Measurements from ENCODE around the gene UQCC3.

- no peak for TF ChIP-seq POLR2A (IDR thresholded peaks at IDR 0.05)
- TF ChIP-seq, protein P1, sequence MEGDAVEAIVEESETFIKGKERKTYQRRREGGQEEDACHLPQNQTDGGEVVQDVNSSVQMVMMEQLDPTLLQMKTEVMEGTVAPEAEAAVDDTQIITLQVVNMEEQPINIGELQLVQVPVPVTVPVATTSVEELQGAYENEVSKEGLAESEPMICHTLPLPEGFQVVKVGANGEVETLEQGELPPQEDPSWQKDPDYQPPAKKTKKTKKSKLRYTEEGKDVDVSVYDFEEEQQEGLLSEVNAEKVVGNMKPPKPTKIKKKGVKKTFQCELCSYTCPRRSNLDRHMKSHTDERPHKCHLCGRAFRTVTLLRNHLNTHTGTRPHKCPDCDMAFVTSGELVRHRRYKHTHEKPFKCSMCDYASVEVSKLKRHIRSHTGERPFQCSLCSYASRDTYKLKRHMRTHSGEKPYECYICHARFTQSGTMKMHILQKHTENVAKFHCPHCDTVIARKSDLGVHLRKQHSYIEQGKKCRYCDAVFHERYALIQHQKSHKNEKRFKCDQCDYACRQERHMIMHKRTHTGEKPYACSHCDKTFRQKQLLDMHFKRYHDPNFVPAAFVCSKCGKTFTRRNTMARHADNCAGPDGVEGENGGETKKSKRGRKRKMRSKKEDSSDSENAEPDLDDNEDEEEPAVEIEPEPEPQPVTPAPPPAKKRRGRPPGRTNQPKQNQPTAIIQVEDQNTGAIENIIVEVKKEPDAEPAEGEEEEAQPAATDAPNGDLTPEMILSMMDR (IDR thresholded peaks at IDR 0.05): no peak
Observed at GRCh38 chr11:62656796-62657429, 14.6 kb upstream of the UQCC3 start.

Measured in testis (tissue), 2 donors.